Measurements from ENCODE around the gene CA9. TPM values are rescaled to one million over a fixed set of nuclear protein-coding genes. Genes with fewer than 3 reads are reported as not detected.
A peak's percentile ranks its signal among the peaks of the same experiment; 100 is the strongest.
"Not testable (repeated sequence)": the region's sequence is repeated elsewhere in the genome, so short reads cannot be mapped to it uniquely, and the experiment has no call there.

CA9 gene
- 1 to 10 TPM in 3 of 5 donors, under 1 TPM in 2; 0.51 to 1.3 (median 1.1) TPM for polyA plus RNA-seq (ENCODE audit: insufficient read depth in 1 of 5, insufficient read length in 5 of 5, low replicate concordance in 1 of 5)
- long read RNA-seq, donor 1 = 0 reads
- long read RNA-seq, donor 2 = 0 reads
- long read RNA-seq, donor 3 = 0 reads
- long read RNA-seq, donor 4 = 0 reads
- long read RNA-seq, donor 5, partial matches to known transcripts = 0 of 1 reads
- long read RNA-seq, donor 5, other reads (novel, unspliced or antisense) = 0 of 1 reads
- long read RNA-seq, donor 6 = 0 reads
- long read RNA-seq, donor 7 = 0 reads
- long read RNA-seq, donor 8 = 0 reads

GRCh38 chr9:35673132-35674024, at the start of gene CA9:
TSS of gene CA9 (plus strand) at chr9:35673928. CDS start at chr9:35673960, 32 bp downstream.
- DNase-seq = no peak

- no peak for DNase-seq
Measured at GRCh38 chr9:35627575-35627974, 46.2 kb upstream of the CA9 start.

- no peak for DNase-seq
Measured at GRCh38 chr9:35628389-35628991, 45.2 kb upstream of the CA9 start.

- DNase-seq = no peak
Measured at GRCh38 chr9:35629597-35629996, 44.1 kb upstream of the CA9 start.

GRCh38 chr9:35635730-35636129, 38.0 kb upstream of the CA9 start:
- DNase-seq = no peak

GRCh38 chr9:35636135-35636876, 37.4 kb upstream of the CA9 start:
- no peak for DNase-seq

GRCh38 chr9:35636877-35637246, 36.9 kb upstream of the CA9 start:
- not testable (repeated sequence) for DNase-seq

- DNase-seq = not testable (repeated sequence)
Measured at GRCh38 chr9:35637427-35637955, 36.2 kb upstream of the CA9 start.

- not testable (repeated sequence) for DNase-seq
Measured at GRCh38 chr9:35638751-35639150, 35.0 kb upstream of the CA9 start.

- not testable (repeated sequence) for DNase-seq
Measured at GRCh38 chr9:35639225-35639624, 34.5 kb upstream of the CA9 start.

GRCh38 chr9:35639631-35640030, 34.1 kb upstream of the CA9 start:
- no peak for DNase-seq

GRCh38 chr9:35640431-35640830, 33.3 kb upstream of the CA9 start:
- DNase-seq = not testable (repeated sequence)

- DNase-seq = not testable (repeated sequence)
Measured at GRCh38 chr9:35641478-35641877, 32.2 kb upstream of the CA9 start.

GRCh38 chr9:35643046-35643445, 30.7 kb upstream of the CA9 start:
- no peak for DNase-seq

GRCh38 chr9:35645736-35646135, 28.0 kb upstream of the CA9 start:
- not testable (repeated sequence) for DNase-seq

- DNase-seq = no peak
Measured at GRCh38 chr9:35646153-35646532, 27.6 kb upstream of the CA9 start.

GRCh38 chr9:35646533-35647265, 27.0 kb upstream of the CA9 start:
- DNase-seq = peak; percentile 95 to 96

GRCh38 chr9:35649431-35650340, 24.0 kb upstream of the CA9 start:
- no peak for DNase-seq

- DNase-seq = no peak
Measured at GRCh38 chr9:35650341-35651158, 23.2 kb upstream of the CA9 start, which contains the start of gene SIT1. TSS of gene SIT1 (minus strand) at chr9:35650931. CDS start at chr9:35650853, 78 bp downstream.

Measured in right lung (tissue), 10 donors.